Melanocyte of skin (primary cell): ENCODE measurements around the gene OR1K1. TPM values are rescaled to one million over a fixed set of nuclear protein-coding genes. Genes with fewer than 3 reads are reported as not detected.

ENCODE experiments used
- total RNA-seq, 2 donors: library from RNA; depleted of rRNA; stranded (reverse); fragments of >200 nt; gene quantifications; 2 replicates each; pipeline ENCODE4 v1.2.3, GENCODE V29; 2012

The OR1K1 gene, protein sequence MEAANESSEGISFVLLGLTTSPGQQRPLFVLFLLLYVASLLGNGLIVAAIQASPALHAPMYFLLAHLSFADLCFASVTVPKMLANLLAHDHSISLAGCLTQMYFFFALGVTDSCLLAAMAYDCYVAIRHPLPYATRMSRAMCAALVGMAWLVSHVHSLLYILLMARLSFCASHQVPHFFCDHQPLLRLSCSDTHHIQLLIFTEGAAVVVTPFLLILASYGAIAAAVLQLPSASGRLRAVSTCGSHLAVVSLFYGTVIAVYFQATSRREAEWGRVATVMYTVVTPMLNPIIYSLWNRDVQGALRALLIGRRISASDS
- not detected for total RNA-seq

DNA sequence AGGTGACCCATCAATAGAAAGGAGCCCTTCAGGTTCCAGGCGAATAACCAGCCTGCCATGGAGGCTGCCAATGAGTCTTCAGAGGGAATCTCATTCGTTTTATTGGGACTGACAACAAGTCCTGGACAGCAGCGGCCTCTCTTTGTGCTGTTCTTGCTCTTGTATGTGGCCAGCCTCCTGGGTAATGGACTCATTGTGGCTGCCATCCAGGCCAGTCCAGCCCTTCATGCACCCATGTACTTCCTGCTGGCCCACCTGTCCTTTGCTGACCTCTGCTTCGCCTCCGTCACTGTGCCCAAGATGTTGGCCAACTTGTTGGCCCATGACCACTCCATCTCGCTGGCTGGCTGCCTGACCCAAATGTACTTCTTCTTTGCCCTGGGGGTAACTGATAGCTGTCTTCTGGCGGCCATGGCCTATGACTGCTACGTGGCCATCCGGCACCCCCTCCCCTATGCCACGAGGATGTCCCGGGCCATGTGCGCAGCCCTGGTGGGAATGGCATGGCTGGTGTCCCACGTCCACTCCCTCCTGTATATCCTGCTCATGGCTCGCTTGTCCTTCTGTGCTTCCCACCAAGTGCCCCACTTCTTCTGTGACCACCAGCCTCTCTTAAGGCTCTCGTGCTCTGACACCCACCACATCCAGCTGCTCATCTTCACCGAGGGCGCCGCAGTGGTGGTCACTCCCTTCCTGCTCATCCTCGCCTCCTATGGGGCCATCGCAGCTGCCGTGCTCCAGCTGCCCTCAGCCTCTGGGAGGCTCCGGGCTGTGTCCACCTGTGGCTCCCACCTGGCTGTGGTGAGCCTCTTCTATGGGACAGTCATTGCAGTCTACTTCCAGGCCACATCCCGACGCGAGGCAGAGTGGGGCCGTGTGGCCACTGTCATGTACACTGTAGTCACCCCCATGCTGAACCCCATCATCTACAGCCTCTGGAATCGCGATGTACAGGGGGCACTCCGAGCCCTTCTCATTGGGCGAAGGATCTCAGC is at the start of gene OR1K1:
Gene OR1K1 (plus strand): TSS at position 58 of the 995 bp plus-strand sequence. CDS start 0 bp downstream, at position 58.

DNA sequence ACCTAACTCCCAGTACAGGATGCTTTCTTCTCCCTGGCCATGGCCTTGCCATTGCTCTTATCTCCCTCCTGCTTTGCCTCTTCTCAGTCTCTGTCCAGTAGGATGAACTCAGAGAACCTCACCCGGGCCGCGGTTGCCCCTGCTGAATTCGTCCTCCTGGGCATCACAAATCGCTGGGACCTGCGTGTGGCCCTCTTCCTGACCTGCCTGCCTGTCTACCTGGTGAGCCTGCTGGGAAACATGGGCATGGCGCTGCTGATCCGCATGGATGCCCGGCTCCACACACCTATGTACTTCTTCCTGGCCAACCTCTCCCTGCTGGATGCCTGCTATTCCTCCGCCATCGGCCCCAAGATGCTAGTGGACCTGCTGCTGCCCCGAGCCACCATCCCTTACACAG is 11.1 kb upstream of the OR1K1 start, which contains the start of gene OR5C1:
Gene OR5C1 (plus strand): TSS at position 103 of the 400 bp plus-strand sequence. CDS start 0 bp downstream, at position 103.

Other genes with a start within 250 kb of the OR1K1 start
- gene OR1N2, start 247.0 kb upstream of the OR1K1 start, total RNA-seq = not detected
- not detected for gene OR1L8, start 216.7 kb upstream of the OR1K1 start, total RNA-seq
- gene OR1Q1, start 185.4 kb upstream of the OR1K1 start, total RNA-seq = not detected
- not detected for gene OR1B1, start 142.5 kb upstream of the OR1K1 start, total RNA-seq
- not detected for gene OR1L1, start 138.4 kb upstream of the OR1K1 start, total RNA-seq
- not detected for gene OR1L3, start 125.0 kb upstream of the OR1K1 start, total RNA-seq
- not detected for gene OR1L4, start 76.1 kb upstream of the OR1K1 start, total RNA-seq
- gene OR1L6, start 57.8 kb upstream of the OR1K1 start, total RNA-seq = not detected
- gene OR5C1, start 11.2 kb upstream of the OR1K1 start, total RNA-seq = not detected
- gene PDCL, start 28.5 kb downstream of the OR1K1 start, total RNA-seq = 10 to 100 TPM; 19.6 to 25.6 TPM
- 10 to 100 TPM; 63.0 to 66.9 TPM for gene RC3H2, start 105.2 kb downstream of the OR1K1 start, total RNA-seq
- gene ZBTB6, start 113.2 kb downstream of the OR1K1 start, total RNA-seq = 10 to 100 TPM; 10.3 to 13.3 TPM
- 1 to 10 TPM; 3.1 to 3.7 TPM for gene ZBTB26, start 131.4 kb downstream of the OR1K1 start, total RNA-seq
- 10 to 100 TPM; 36.5 to 45.0 TPM for gene RABGAP1, start 140.9 kb downstream of the OR1K1 start, total RNA-seq
- gene GPR21, start 233.5 kb downstream of the OR1K1 start, total RNA-seq = under 1 TPM; 0.67 to 0.69 TPM